ENCODE results near the gene EHMT1. TPM values are rescaled to one million over a fixed set of nuclear protein-coding genes. Genes with fewer than 3 reads are reported as not detected.

Gene EHMT1
- total RNA-seq, 2 donors from 2014 or later: 56.2 to 97.9 TPM

DNA sequence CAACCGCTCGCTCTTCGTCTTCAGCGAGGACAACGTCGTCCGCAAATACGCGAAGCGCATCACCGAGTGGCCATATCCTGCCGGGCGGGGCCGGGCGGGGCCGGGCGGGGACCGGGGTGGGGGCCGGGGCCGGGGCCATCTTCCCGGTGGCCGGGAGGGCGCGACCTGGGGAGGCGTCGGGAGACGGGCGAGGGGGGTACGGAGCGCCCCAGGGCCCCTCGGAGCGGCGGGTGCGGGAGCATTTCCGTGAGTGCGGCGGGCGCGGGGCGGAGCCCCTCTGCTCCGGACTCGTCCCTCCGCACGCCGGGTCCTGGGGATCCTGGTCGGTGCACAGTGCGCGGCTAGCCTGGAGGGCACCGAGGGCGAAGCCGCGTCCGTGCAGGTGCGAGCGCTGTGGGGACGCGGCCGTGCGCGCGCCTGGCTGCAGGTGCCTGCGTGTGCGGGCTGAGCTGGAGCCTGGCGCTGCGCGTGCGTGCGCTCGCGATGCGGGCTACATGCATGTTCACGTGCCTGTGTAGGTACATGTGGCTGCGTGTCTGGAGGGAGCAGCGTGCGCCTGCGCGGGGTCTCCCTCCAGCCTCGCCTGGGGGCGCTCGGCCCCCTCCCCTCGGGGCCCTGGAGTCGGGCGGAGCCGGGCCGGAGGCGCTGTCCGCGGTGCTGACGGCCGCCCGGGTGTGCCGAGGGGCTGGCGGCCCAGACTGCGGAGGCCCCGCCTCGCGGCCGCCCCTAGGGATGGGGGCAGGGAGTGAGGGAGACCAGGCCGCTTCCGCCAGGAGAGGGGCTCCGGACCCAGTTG lies 259.5 kb downstream of the EHMT1 start:
- H3K4me1 ChIP-seq: no peaks in the 10 kb centered on the region
- H3K9ac ChIP-seq (ENCODE audit: low read depth in 2 of 2, low read length in 2 of 2): no peak overlapping the region
- peaks cover 18% of the 10 kb centered on the region for H3K27me3 ChIP-seq
- intact Hi-C loops (cut with DNase I): no loop called here
- no peaks in the 10 kb centered on the region for H3K36me3 ChIP-seq
- TF ChIP-seq, protein P1, sequence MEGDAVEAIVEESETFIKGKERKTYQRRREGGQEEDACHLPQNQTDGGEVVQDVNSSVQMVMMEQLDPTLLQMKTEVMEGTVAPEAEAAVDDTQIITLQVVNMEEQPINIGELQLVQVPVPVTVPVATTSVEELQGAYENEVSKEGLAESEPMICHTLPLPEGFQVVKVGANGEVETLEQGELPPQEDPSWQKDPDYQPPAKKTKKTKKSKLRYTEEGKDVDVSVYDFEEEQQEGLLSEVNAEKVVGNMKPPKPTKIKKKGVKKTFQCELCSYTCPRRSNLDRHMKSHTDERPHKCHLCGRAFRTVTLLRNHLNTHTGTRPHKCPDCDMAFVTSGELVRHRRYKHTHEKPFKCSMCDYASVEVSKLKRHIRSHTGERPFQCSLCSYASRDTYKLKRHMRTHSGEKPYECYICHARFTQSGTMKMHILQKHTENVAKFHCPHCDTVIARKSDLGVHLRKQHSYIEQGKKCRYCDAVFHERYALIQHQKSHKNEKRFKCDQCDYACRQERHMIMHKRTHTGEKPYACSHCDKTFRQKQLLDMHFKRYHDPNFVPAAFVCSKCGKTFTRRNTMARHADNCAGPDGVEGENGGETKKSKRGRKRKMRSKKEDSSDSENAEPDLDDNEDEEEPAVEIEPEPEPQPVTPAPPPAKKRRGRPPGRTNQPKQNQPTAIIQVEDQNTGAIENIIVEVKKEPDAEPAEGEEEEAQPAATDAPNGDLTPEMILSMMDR (IDR thresholded peaks at IDR 0.05): no peak
- DNase-seq: no peak
- no peak overlapping the region for H3K27ac ChIP-seq
- peak overlapping the region; percentile 26 for H3K4me3 ChIP-seq
- H3K9me3 ChIP-seq: no peaks in the 10 kb centered on the region

DNA sequence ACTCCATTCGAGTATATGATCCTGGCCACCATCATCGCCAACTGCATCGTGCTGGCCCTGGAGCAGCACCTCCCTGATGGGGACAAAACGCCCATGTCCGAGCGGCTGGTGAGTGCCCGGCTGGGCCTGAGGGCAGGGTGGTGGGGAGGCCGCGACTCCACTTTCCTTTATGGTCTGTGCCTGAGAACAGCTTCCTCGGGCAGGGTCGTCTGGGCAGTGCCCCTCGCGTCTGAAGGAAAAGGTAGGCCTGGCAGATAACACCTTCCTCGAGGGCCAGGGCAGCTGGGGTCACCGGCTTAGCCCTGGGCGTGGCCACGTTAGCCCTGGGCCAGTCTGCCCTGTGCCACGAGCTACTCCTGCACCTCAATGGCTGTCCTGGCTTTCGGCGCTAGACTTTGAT lies 260.2 kb downstream of the EHMT1 start:
- Histone ChIP-seq H3K4me3 (no peak overlapping the region), H3K27ac (no peak overlapping the region), H3K9ac (ENCODE audit: low read depth in 2 of 2, low read length in 2 of 2) (no peak overlapping the region), H3K9me3 (no peaks in the 10 kb centered on the region), H3K27me3 (peaks cover 18% of the 10 kb centered on the region), H3K36me3 (no peaks in the 10 kb centered on the region), H3K4me1 (no peaks in the 10 kb centered on the region)
- TF ChIP-seq, protein P1 (IDR thresholded peaks at IDR 0.05): no peak
- no peak for DNase-seq
- intact Hi-C loops (cut with DNase I): no loop called here

DNA sequence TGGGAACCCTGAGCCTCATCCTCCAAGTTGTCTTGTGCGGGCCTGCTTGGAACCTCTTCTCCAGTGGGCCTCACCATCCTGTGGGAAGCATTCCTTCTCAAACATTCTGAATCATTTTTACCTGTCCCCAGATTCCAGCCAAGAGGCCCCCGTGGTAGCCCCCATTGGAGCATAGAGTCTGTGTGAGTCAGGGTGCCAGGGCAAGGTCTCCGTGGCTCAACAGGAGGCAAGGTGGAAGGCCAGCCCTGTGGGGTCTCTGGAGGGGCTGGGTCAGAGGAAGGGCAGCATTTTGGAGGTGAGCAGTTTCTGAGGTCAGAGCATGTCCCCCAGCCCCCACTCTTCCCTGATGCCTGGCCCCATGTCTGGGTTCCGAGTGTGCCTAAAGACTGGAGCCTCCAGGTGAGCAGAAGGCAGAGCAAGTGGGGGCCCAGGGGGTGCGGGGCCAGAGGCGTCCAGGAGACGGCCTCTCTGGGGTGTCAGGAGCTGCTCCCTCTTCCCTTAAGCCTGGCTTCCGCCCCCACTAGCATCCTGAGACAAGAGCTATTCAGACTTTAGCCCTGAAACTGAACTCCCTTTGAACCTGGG lies 260.9 kb downstream of the EHMT1 start:
- H3K4me1 ChIP-seq: no peaks in the 10 kb centered on the region
- TF ChIP-seq, protein P1 (IDR thresholded peaks at IDR 0.05): no peak
- no peak overlapping the region for H3K27ac ChIP-seq
- peaks cover 18% of the 10 kb centered on the region for H3K27me3 ChIP-seq
- intact Hi-C loops (cut with DNase I): no loop called here
- DNase-seq: no peak
- no peak overlapping the region for H3K9ac ChIP-seq (ENCODE audit: low read depth in 2 of 2, low read length in 2 of 2)
- H3K4me3 ChIP-seq: no peak overlapping the region
- H3K36me3 ChIP-seq: no peaks in the 10 kb centered on the region
- no peaks in the 10 kb centered on the region for H3K9me3 ChIP-seq

DNA sequence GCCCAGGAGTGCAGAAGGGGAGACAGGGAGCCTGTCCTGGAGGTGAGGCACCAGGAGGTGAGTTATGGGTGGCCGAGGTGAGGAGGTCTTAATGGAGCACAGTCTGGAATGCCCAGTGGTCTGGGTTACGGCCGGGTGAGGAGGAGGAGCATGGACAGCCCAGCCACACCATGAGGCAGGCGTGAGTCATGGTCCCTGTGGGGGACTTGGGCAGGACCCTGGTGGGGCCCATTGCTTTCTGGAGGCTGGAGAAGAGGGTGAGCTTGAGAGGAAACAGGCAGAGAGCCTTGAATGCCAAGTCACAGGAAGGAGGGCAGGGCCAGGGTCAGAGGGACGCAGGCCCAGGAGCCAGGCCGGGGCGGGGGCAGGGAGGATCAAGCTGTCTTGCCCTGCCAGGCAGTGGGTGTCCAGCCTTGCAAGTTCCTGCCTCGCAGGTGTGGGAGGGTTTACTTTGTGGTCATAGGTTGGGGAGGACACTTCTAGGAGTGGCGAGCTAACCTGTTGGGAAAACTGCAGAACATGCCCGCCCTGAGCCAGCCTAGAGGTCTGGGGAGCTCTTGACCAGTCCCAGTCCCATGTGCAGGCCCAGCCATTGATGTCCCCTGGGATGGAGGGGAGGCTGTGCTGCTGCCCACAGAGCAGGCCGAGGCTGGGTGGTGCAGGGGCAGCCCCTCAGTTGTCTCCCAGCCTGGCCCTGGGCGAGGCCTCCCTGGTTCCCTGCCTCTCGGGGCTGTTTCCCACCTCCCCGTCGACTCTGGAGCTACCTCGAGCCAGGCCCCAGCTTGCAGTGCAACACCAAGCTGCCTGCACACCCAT lies 261.6 kb downstream of the EHMT1 start:
- intact Hi-C loops (cut with DNase I): no loop called here
- DNase-seq: no peak
- Histone ChIP-seq H3K9ac (ENCODE audit: low read depth in 2 of 2, low read length in 2 of 2) (no peak overlapping the region), H3K27me3 (peaks cover 18% of the 10 kb centered on the region), H3K9me3 (no peaks in the 10 kb centered on the region), H3K27ac (no peak overlapping the region), H3K36me3 (no peaks in the 10 kb centered on the region), H3K4me3 (no peak overlapping the region), H3K4me1 (no peaks in the 10 kb centered on the region)
- TF ChIP-seq, protein P1 (IDR thresholded peaks at IDR 0.05): no peak

DNA sequence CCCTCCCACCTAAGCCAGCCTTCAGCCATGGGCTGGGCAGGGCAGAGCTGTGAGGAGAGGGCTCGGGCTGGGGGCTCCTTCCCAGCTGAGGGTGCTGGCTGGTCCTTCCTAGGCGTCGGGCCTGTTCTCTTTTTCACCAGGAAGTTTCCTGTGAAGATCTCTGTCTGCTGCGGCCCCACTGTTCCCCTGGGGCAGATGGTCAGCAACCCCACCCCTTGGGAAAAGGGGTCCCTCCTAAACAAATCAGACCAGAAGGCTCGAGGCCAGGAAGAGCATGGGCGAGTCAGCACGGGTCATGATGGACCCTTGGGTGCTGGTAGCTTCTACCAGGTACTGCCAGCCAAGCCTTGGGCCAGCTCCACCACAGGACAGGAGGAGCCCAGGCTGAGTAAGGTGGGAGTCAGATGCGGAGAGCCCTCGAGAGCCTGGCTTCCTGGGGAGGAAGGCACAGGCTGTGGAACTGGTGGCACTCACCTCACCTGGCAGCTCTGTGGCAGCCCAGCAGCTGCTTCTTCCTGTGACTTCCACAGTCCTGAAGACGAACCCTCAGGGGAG lies 262.2 kb downstream of the EHMT1 start:
- DNase-seq: no peak
- H3K4me3 ChIP-seq: no peak overlapping the region
- H3K27ac ChIP-seq: no peak overlapping the region
- TF ChIP-seq, protein P1 (IDR thresholded peaks at IDR 0.05): no peak
- no peak overlapping the region for H3K9ac ChIP-seq (ENCODE audit: low read depth in 2 of 2, low read length in 2 of 2)
- no peaks in the 10 kb centered on the region for H3K9me3 ChIP-seq
- H3K36me3 ChIP-seq: no peaks in the 10 kb centered on the region
- intact Hi-C loops (cut with DNase I): no loop called here
- H3K4me1 ChIP-seq: no peaks in the 10 kb centered on the region
- peaks cover 18% of the 10 kb centered on the region for H3K27me3 ChIP-seq

Data from colonic mucosa (tissue), 4 donors.